Mesodermal cell (in vitro differentiated cells): ENCODE results near the gene HMCN1.

Experiments used
- H3K27ac ChIP-seq: 2 replicates; pipeline ENCODE4 v1.7.0; 2013; ENCODE audit warnings: mild to moderate bottlenecking, low read depth, low read length, moderate library complexity; ENCODE audit not compliant: severe bottlenecking
- H3K36me3 ChIP-seq: 2 replicates; pipeline ENCODE4 v1.7.1; 2013; ENCODE audit warnings: mild to moderate bottlenecking, low read length, moderate library complexity; ENCODE audit not compliant: control insufficient read depth, insufficient read depth
- H3K4me1 ChIP-seq: one replicate; pipeline ENCODE4 v1.7.1; 2013; ENCODE audit warnings: mild to moderate bottlenecking, low read length; ENCODE audit not compliant: insufficient read depth, control insufficient read depth, poor library complexity, severe bottlenecking
- H3K4me3 ChIP-seq: 2 replicates; pipeline ENCODE4 v1.7.0; 2013; ENCODE audit warnings: low read length, control low read depth, mild to moderate bottlenecking; ENCODE audit not compliant: insufficient read depth, poor library complexity, severe bottlenecking; ENCODE audit errors: extremely low read depth
- H3K9me3 ChIP-seq: 2 replicates; pipeline ENCODE4 v1.7.1; 2013; ENCODE audit warnings: mild to moderate bottlenecking, low read length, moderate library complexity; ENCODE audit not compliant: control insufficient read depth
- WGBS, 2 experiments: methylation state at CpG; one replicate each; pipeline ENCODE4 v1.1.5; 2013; ENCODE audit warnings: missing lambda C conversion rate in 2 of 2; ENCODE audit not compliant: insufficient coverage in 2 of 2; 5-methylcytosine and 5-hydroxymethylcytosine counted together

HMCN1 gene

DNA sequence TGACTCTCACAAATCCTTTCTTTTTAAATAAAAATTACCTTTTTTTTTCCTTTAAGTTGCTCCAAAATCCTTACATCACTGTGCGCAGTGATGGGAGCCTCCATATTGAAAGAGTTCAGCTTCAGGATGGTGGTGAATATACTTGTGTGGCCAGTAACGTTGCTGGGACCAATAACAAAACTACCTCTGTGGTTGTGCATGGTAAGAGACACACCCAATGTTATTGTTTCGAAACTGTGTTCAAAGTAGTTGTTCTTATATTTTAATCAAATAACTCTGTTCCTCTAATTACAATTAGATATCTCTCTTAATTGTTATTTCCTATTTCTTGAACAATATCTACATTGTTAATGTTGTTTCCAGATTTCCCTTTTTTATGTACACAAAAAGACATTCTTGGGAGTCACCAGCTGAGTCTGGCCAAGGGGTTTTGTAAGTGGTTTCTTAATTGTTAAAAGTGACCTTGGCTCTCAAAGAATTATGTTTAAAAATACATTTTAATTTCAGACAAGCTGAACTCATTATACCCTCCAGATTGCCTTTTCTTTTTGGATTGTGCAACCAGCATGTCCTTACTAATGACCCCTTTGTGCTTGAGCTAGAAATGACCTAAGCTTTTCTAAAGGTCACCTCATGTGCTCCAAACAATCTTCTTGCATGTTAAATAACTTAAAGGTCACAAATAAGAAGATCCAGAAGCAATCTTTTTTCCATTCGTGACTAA is 250.1 kb downstream of the HMCN1 start:
- Histone ChIP-seq H3K36me3 (no peaks in the 10 kb centered on the region), H3K9me3 (no peaks in the 10 kb centered on the region), H3K4me1 (no peaks in the 10 kb centered on the region), H3K27ac (no peak overlapping the region), H3K4me3 (no peak overlapping the region)
- WGBS, 2 experiments = 100% methylated on average over 1 of the region's 4 CpGs; no CpG with 5 or more reads in 1 of the 2 experiments

DNA sequence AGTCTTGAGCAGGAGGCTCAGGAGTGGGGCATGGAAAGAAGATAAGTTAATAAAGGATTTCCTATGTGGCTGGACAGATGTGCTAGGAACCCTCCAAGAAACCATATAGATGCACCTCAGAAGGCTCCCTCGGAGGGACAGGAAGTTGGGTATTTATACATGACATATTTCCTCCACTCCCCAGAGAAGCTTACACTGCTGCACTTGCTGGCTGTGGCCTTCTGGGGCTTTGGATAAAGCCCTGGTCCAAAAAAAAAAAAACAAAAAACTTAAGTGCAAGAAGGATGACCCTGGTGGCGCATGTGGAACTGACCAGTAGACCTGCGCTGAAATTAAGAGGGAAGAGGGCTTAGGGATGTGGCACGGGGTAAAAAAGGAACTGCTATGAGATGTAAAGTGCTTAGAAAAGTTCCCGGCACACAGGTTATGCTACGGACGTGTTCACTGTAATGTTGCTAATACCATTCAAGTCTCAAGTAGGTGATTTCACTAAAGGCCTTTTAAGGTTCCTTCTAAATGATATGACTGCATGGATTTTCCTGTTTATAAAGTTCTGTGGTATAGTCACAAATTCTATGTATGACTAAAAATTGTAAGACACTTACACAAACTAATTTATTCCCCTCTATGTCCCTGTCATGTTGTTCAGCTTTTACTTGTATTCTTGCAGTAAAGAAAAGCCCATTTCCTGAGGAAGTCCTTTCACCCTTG is 253.6 kb downstream of the HMCN1 start:
- H3K36me3 ChIP-seq = no peaks in the 10 kb centered on the region
- no peak overlapping the region for H3K27ac ChIP-seq
- 98 to 100% methylated on average over 3 to 6 of the region's 7 CpGs for WGBS, 2 experiments
- no peaks in the 10 kb centered on the region for H3K9me3 ChIP-seq
- H3K4me1 ChIP-seq = no peaks in the 10 kb centered on the region
- H3K4me3 ChIP-seq = no peak overlapping the region

DNA sequence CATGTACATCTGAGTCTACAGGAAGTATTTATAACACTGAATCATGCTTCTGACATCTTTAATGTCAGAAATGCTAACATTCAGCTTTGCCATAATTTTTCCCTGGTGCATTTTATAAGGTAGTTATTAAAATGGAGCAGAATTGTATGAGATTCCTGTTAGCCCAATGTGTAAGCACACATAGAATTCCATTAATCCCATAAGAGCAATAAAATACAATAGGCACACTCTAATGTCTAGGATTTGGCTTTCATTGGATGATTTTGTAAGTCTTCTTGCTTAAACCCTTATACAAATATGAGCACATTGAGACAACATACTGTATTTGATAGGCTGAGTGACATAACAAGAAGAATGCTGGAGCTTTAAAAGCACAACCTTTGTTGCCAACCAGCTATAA is 256.4 kb downstream of the HMCN1 start:
- Histone ChIP-seq H3K9me3 (no peaks in the 10 kb centered on the region), H3K4me3 (no peak overlapping the region), H3K27ac (no peak overlapping the region), H3K36me3 (no peaks in the 10 kb centered on the region), H3K4me1 (no peaks in the 10 kb centered on the region)

DNA sequence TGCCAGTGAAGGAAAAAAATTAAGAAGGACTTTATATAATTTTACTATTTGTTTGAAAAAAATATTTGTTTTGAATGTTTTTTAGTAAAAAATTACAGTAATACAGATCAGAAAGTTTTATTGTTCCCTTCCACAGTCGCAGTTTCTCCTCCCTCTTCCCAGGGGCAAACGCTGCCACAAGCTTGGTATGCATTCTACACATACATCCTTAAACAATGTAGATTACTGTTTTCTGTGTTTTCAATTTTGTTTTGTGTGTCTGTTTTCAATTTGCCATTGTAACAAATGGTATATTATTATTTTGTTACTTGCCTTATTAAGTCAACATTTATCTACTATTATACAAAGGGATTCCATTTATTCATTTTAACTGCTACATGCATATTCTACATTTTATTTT is 257.1 kb downstream of the HMCN1 start:
- Histone ChIP-seq H3K36me3 (no peaks in the 10 kb centered on the region), H3K27ac (no peak overlapping the region), H3K4me3 (no peak overlapping the region), H3K9me3 (no peaks in the 10 kb centered on the region), H3K4me1 (no peaks in the 10 kb centered on the region)
- no CpG with 5 or more reads among the region's 2 CpGs for WGBS, 2 experiments

DNA sequence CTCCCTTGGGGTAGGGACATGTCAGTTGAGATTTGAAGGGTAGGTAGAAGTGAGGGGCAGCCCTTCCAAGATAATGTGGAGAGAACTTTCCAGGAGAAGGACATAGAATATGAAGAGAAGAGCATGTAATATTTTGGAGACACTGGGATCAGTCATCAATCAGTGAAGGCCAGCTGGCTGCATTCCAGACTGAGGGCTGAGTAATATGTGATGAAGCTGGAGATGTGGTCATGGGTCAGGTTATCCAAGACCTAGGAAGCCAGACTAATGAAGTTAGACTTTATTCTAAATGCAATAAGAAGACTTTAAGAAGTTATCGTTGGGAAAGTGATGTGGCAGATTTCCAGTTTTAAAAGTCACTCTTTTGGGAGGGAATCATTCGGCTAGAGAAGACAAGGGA is 262.0 kb downstream of the HMCN1 start:
- no peaks in the 10 kb centered on the region for H3K4me1 ChIP-seq
- no peaks in the 10 kb centered on the region for H3K36me3 ChIP-seq
- H3K27ac ChIP-seq = no peak overlapping the region
- no peaks in the 10 kb centered on the region for H3K9me3 ChIP-seq
- WGBS, 2 experiments = 96 to 100% methylated on average over 2 of the region's 2 CpGs
- no peak overlapping the region for H3K4me3 ChIP-seq

DNA sequence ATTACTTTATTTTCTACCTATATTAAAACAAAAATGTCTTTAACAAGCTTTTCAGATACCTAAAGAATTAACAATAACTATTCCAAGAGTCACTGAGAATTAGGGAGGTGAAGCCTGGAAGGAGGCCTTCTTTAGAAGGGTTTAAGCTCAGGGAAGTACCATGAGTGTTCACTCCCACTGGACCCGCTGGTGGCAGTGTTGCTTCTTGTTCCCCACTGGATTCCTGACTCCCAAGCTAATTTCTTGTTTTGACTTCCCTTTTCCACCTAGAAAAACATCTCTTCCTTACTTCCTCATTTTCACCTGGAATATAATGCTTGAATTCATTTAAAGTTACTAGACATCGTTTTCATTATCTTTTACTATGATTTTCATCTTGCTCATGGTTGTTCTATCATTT is 264.2 kb downstream of the HMCN1 start:
- Histone ChIP-seq H3K4me3 (no peak overlapping the region), H3K36me3 (no peaks in the 10 kb centered on the region), H3K9me3 (no peaks in the 10 kb centered on the region), H3K27ac (no peak overlapping the region), H3K4me1 (no peaks in the 10 kb centered on the region)
- 71% methylated on average over 1 of the region's 2 CpGs; no CpG with 5 or more reads in 1 of the 2 experiments for WGBS, 2 experiments

DNA sequence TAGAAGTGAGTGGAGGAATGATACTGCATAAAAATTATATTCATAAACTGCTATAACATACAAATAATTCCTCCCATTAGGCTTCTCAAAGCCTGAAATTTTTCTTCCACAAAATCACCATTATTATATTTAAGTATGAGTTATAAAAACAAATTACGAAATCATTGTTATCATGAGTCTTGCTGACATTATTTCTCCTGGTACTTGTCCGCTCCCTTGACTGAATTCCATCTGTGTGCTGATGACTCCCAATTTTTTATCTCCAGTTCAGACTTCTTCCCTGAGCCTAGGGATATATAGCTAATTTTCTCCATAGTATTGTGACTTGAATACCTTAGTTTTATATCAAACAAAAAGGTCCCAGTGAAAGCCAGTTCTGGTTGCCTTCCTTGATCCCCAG is 268.2 kb downstream of the HMCN1 start:
- Histone ChIP-seq H3K27ac (no peak overlapping the region), H3K36me3 (no peaks in the 10 kb centered on the region), H3K4me3 (no peak overlapping the region), H3K4me1 (no peaks in the 10 kb centered on the region), H3K9me3 (no peaks in the 10 kb centered on the region)
- WGBS, 2 experiments = 100% methylated on average over 2 of the region's 2 CpGs; no CpG with 5 or more reads in 1 of the 2 experiments

DNA sequence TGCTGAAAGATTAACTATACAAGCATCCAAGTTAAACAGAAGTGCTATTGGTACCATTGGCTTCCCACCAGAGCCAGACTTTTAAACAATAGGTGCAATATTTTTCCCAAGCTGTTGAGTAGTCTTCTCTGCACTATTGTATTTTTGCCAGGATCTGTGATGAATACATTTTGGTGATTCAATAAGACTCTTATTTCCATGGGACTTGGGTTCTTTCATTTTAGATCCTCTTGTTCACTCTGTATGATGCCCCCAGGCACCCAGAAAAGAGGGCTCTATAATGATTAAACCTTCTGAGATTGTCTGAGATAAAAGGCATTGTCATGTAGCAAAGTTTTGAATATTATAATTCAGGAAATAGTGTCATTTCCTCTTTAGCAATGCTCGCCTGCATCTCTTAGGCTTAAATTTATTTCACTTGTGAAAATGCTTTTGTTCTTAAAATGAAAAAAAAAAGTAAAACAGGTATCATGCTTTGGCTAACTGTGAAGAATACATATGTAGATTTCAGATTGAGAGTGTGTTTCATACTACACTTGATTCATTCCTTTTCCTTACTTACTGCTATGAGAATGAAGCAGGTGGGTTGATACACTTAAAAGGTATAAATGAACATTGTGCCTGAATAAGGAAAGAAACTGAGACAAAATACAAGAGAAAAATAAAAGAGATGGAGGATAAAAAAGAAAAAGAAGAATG is 275.0 kb downstream of the HMCN1 start:
- H3K36me3 ChIP-seq = no peaks in the 10 kb centered on the region
- no peaks in the 10 kb centered on the region for H3K9me3 ChIP-seq
- no peak overlapping the region for H3K4me3 ChIP-seq
- H3K4me1 ChIP-seq = no peaks in the 10 kb centered on the region
- H3K27ac ChIP-seq = no peak overlapping the region
- WGBS, 2 experiments = no CpG with 5 or more reads among the region's 1 CpG

DNA sequence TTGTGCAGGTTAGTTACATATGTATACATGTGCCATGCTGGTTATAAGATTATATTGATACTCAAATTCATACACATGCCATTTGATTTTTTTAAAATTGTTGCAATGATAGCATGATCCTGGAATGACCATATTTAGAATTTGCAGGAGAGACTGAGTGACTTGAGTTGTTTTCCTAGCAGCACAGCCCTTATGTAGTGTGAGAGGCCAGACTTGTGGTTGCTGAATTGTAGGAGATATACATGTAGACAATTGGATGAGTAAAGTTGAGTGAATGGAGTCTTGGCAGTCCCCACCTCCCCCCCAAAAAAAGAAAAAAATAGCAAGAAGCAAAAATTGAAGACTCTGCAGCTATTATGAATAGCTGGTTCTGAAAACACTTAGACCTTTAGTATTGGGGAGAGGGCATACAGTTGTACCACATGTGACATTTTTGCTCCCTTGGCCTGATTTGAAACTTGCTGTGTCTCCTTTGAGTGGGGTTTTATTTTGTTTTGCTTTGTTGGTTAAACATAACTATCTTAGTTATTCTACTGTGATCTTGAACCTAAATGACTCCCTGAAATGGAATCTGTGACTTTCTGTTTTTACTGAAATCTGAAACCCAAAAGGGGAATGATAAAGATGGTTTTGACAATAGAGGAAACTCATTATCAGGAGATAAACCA is 280.3 kb downstream of the HMCN1 start:
- Histone ChIP-seq H3K27ac (peak overlapping the region; percentile 25), H3K4me3 (no peak overlapping the region), H3K36me3 (no peaks in the 10 kb centered on the region), H3K9me3 (no peaks in the 10 kb centered on the region), H3K4me1 (peaks cover 6% of the 10 kb centered on the region)

DNA sequence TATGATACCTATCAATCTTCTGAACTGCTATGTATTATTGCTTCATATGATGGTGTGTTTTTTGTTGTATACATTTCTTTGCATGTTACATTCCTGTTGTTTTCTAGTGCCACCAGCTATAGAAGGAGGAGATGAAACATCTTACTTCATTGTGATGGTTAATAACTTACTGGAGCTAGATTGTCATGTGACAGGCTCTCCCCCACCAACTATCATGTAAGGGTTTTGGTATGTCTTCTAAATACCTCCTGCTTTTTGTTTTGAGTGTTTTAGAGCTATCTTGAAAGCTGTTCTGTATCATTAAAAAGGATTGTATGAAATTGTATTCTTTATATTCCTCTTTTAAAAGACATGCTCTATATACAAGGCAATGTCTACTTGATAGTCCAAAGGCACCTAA is 282.7 kb downstream of the HMCN1 start:
- H3K4me3 ChIP-seq = no peak overlapping the region
- no peak overlapping the region for H3K27ac ChIP-seq
- no peaks in the 10 kb centered on the region for H3K9me3 ChIP-seq
- peaks cover 6% of the 10 kb centered on the region for H3K4me1 ChIP-seq
- no peaks in the 10 kb centered on the region for H3K36me3 ChIP-seq
